ENCODE measurements around the gene SSBP2. TPM values are rescaled to one million over a fixed set of nuclear protein-coding genes. Genes with fewer than 3 reads are reported as not detected.

The SSBP2 gene
- total and polyA plus RNA-seq, 2 donors (not counting 3 experiments of a cell fraction or from before 2014, with no cell fraction given): 9.6 to 11.5 TPM

DNA sequence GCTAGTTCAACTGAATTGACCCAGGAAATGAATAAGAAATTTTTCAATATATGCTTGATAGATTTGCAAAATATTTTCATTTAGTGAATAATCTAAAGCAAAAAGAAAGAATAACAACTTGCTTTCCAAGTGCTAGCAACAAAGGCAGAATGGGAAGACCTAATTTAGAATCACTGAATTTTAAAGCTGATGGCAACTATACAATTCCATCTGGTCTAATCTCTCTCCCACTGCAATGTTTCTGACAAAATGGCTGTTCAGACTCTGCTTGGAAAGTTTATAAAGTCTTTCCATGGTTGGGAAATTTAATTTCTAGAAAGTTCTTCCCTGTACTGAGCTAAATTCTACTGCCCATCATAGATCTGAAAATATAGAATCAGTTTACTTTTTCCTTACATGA lies 281.2 kb downstream of the SSBP2 start:
- Histone ChIP-seq H3K27me3 (ENCODE audit: control insufficient read depth in 2 of 2, insufficient read depth in 2 of 2, low read length in 2 of 2) (no peaks in the 10 kb centered on the region), H3K9me3 (replicated peaks; ENCODE audit: control insufficient read depth, insufficient read depth, low read length) (no peaks in the 10 kb centered on the region), H3K9me1 (replicated peaks; ENCODE audit: control insufficient read depth, extremely low read depth, insufficient read depth, low read length) (no peaks in the 10 kb centered on the region), H3K27ac (ENCODE audit: insufficient read depth, low read depth, low read length) (no peak overlapping the region), H3K4me3 (replicated peaks in 1 of 3; ENCODE audit: insufficient read depth in 1 of 3, low read depth in 1 of 3, low read length in 3 of 3) (no peak overlapping the region), H3K36me3 (ENCODE audit: control insufficient read depth in 2 of 2, extremely low read depth in 1 of 2, insufficient read depth in 2 of 2, low read length in 2 of 2) (peaks cover 0 to 1% of the 10 kb centered on the region in 2 experiments), H2AFZ (ENCODE audit: low read depth, low read length) (no peak overlapping the region), H3K79me2 (ENCODE audit: control insufficient read depth, insufficient read depth, low read length) (no peaks in the 10 kb centered on the region), H4K20me1 (replicated peaks; ENCODE audit: control insufficient read depth, extremely low read depth, insufficient read depth, low read length) (no peaks in the 10 kb centered on the region), H3K4me2 (ENCODE audit: insufficient read depth, low read length) (no peak overlapping the region), H3K4me1 (ENCODE audit: control insufficient read depth, extremely low read depth, insufficient read depth, low read length) (no peaks in the 10 kb centered on the region), H3K9ac (replicated peaks; ENCODE audit: extremely low read depth, insufficient read depth, low read length) (no peak overlapping the region)
- TF ChIP-seq, protein P1, sequence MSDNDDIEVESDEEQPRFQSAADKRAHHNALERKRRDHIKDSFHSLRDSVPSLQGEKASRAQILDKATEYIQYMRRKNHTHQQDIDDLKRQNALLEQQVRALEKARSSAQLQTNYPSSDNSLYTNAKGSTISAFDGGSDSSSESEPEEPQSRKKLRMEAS (IDR thresholded peaks at IDR 0.05; ENCODE audit: insufficient read depth, insufficient read length): no peak
- TF ChIP-seq POLR2A (IDR thresholded peaks at IDR 0.05; ENCODE audit: low read depth, low read length) (no peak), JUN (IDR thresholded peaks at IDR 0.05; ENCODE audit: borderline replicate concordance, insufficient read depth, insufficient read length, low read depth) (no peak), MYC (IDR thresholded peaks at IDR 0.05; ENCODE audit: low read depth, low read length) (no peak), POLR2AphosphoS5 (IDR thresholded peaks at IDR 0.05; ENCODE audit: insufficient read depth, low read depth, low read length) (no peak), GATA2 (IDR thresholded peaks at IDR 0.05; ENCODE audit: insufficient read depth, insufficient read length, low read depth, low read length) (no peak), FOS (IDR thresholded peaks at IDR 0.05; ENCODE audit: borderline replicate concordance, insufficient read depth, low read length) (no peak), EZH2 (IDR thresholded peaks at IDR 0.05; ENCODE audit: borderline replicate concordance, low read depth, low read length, severe bottlenecking) (no peak)
- TF ChIP-seq, protein P2, sequence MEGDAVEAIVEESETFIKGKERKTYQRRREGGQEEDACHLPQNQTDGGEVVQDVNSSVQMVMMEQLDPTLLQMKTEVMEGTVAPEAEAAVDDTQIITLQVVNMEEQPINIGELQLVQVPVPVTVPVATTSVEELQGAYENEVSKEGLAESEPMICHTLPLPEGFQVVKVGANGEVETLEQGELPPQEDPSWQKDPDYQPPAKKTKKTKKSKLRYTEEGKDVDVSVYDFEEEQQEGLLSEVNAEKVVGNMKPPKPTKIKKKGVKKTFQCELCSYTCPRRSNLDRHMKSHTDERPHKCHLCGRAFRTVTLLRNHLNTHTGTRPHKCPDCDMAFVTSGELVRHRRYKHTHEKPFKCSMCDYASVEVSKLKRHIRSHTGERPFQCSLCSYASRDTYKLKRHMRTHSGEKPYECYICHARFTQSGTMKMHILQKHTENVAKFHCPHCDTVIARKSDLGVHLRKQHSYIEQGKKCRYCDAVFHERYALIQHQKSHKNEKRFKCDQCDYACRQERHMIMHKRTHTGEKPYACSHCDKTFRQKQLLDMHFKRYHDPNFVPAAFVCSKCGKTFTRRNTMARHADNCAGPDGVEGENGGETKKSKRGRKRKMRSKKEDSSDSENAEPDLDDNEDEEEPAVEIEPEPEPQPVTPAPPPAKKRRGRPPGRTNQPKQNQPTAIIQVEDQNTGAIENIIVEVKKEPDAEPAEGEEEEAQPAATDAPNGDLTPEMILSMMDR (IDR thresholded peaks at IDR 0.05; ENCODE audit: extremely low read depth in 1 of 2, insufficient read depth in 1 of 2, low read depth in 1 of 2, low read length in 2 of 2): no peak
- no TSS peak for BruUV-seq (replicated peaks)
- POLR2A ChIA-PET: no interaction called here
- dilution Hi-C loops (cut with MboI; ENCODE audit: extremely low pct_ligation_motif_present, low sequenced_read_pairs) (no loop called here), intact Hi-C loops (cut with micrococcal nuclease) (no loop called here)
- FAIRE-seq (no peak), DNase-seq (ENCODE audit: low read depth, low spot score) (no peak)
- CTCF ChIA-PET: interaction anchor here (1.0 to 2.4 kb wide), 2 partner anchors 10 to 12 kb away, joined by 3 to 8 read pairs; no protein-coding TSS in a partner anchor
